ENCODE data around the gene SLC10A7.
A peak's percentile ranks its signal among the peaks of the same experiment; 100 is the strongest.

SLC10A7 gene

GRCh38 chr4:146407257-146407656, 114.5 kb downstream of the SLC10A7 start:
- Histone ChIP-seq H3K9me3 (replicated peaks in 1 of 11) (no peaks in the 10 kb centered on the region), H3K27ac (no peak overlapping the region), H3K4me2 (no peak overlapping the region), H4K20me1 (no peaks in the 10 kb centered on the region), H3K36me3 (peaks cover 0 to 4% (median 0%) of the 10 kb centered on the region in 11 experiments; a peak in 2 of 22 replicates), H3K4me1 (no peaks in the 10 kb centered on the region), H3K27me3 (no peaks in the 10 kb centered on the region), H3K9ac (no peak overlapping the region), H3K4me3 (no peak overlapping the region)
- no peak for TF ChIP-seq Cebpa-rat (IDR thresholded peaks at IDR 0.05)

- Histone ChIP-seq H3K27ac (peak overlapping the region in 2 of 11 experiments; percentile 21 to 29; a peak in 1 of 22 replicates), H4K20me1 (no peaks in the 10 kb centered on the region), H3K4me3 (no peak overlapping the region), H3K4me2 (peak overlapping the region in 3 of 11 experiments; percentile 12 to 21 (median 18); a peak in 4 of 22 replicates), H3K4me1 (peaks cover 0 to 6% (median 0%) of the 10 kb centered on the region in 10 experiments; a peak in 2 of 20 replicates), H3K27me3 (no peaks in the 10 kb centered on the region), H3K9ac (no peak overlapping the region), H3K36me3 (peaks cover 0 to 4% (median 0%) of the 10 kb centered on the region in 11 experiments; a peak in 1 of 22 replicates), H3K9me3 (replicated peaks in 1 of 11) (no peaks in the 10 kb centered on the region)
- peak in 1 of 11 experiments; percentile 28; a peak in 2 of 22 replicates for TF ChIP-seq Cebpa-rat (IDR thresholded peaks at IDR 0.05)
These were observed 120.5 kb downstream of the SLC10A7 start for GRCh38 chr4:146401274-146401673.

GRCh38 chr4:146398896-146399445, 122.8 kb downstream of the SLC10A7 start:
- H3K9me3 ChIP-seq (replicated peaks in 1 of 11), result no peaks in the 10 kb centered on the region
- peaks cover 0 to 6% (median 0%) of the 10 kb centered on the region in 10 experiments; a peak in 2 of 20 replicates for H3K4me1 ChIP-seq
- H3K9ac ChIP-seq, result no peak overlapping the region
- peaks cover 0 to 4% (median 0%) of the 10 kb centered on the region in 11 experiments; a peak in 1 of 22 replicates for H3K36me3 ChIP-seq
- H3K4me2 ChIP-seq, result no peak overlapping the region
- no peak overlapping the region for H3K4me3 ChIP-seq
- no peaks in the 10 kb centered on the region for H3K27me3 ChIP-seq
- H4K20me1 ChIP-seq, result no peaks in the 10 kb centered on the region
- no peak overlapping the region for H3K27ac ChIP-seq
- no peak for TF ChIP-seq Cebpa-rat (IDR thresholded peaks at IDR 0.05)

DNA sequence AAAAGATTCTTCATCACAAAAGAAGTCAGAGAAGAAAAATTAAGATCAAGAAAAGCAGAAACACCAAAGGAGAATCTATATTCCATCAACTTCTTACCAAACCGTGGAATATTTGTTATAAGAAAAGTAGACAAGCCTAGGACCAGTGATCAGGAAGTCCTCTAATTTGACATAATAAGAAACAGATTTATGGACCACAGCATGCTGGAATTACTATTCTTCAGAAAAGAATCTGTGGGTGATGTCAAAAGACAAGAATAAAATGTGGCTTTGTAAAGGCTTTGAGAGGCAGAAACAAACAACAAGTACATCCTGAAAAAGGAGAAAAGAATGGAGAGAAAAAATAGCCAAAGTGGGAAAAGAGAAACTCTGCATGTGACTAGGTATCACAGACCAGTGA, 123.3 kb downstream of the SLC10A7 start:
- Histone ChIP-seq H3K4me2 (no peak overlapping the region), H3K9me3 (replicated peaks in 1 of 11) (no peaks in the 10 kb centered on the region), H3K9ac (no peak overlapping the region), H3K27me3 (no peaks in the 10 kb centered on the region), H3K36me3 (peaks cover 0 to 4% (median 0%) of the 10 kb centered on the region in 11 experiments; a peak in 1 of 22 replicates), H3K27ac (no peak overlapping the region), H4K20me1 (no peaks in the 10 kb centered on the region), H3K4me3 (no peak overlapping the region), H3K4me1 (peaks cover 0 to 6% (median 0%) of the 10 kb centered on the region in 10 experiments; a peak in 2 of 20 replicates)
- no peak for TF ChIP-seq Cebpa-rat (IDR thresholded peaks at IDR 0.05)

- no peaks in the 10 kb centered on the region for H3K9me3 ChIP-seq (replicated peaks in 1 of 11)
- no peaks in the 10 kb centered on the region for H3K36me3 ChIP-seq
- H3K4me2 ChIP-seq, result no peak overlapping the region
- no peak for TF ChIP-seq Cebpa-rat (IDR thresholded peaks at IDR 0.05)
- no peak overlapping the region for H3K27ac ChIP-seq
- no peak overlapping the region for H3K9ac ChIP-seq
- no peaks in the 10 kb centered on the region for H3K4me1 ChIP-seq
- no peak overlapping the region for H3K4me3 ChIP-seq
- H3K27me3 ChIP-seq, result no peaks in the 10 kb centered on the region
- no peaks in the 10 kb centered on the region for H4K20me1 ChIP-seq
These were observed 132.2 kb downstream of the SLC10A7 start for GRCh38 chr4:146389561-146389960.

DNA sequence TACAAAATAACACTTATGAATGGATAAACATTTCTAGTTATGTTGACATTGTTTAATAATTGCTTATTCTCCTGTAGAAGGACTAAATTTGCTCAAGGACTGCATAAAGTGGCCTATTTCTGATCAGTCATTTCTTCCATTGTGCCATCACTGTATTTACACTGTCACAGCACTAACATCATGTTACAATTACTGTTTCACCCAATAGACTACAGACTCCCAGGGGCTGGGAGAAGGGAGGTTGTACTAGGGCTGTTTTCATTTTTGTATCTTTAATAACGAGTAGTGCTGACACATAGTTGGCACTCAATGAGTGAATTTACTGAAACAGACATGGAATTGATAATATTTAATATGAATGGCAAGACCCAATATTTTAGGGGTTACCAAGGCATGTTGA, 139.5 kb downstream of the SLC10A7 start:
- Histone ChIP-seq H3K4me2 (no peak overlapping the region), H3K36me3 (no peaks in the 10 kb centered on the region), H4K20me1 (no peaks in the 10 kb centered on the region), H3K4me1 (peaks cover 0 to 6% (median 0%) of the 10 kb centered on the region in 10 experiments; a peak in 1 of 20 replicates), H3K27ac (no peak overlapping the region), H3K4me3 (no peak overlapping the region), H3K9me3 (replicated peaks in 1 of 11) (peaks cover 0 to 2% (median 0%) of the 10 kb centered on the region in 11 experiments; a peak in 2 of 22 replicates), H3K9ac (no peak overlapping the region), H3K27me3 (no peaks in the 10 kb centered on the region)
- TF ChIP-seq Cebpa-rat (IDR thresholded peaks at IDR 0.05), result no peak

- Histone ChIP-seq H3K4me3 (no peak overlapping the region), H3K27ac (no peak overlapping the region), H3K36me3 (no peaks in the 10 kb centered on the region; a peak in 1 of 22 replicates), H3K4me1 (peaks cover 0 to 6% (median 0%) of the 10 kb centered on the region in 10 experiments; a peak in 1 of 20 replicates), H3K27me3 (no peaks in the 10 kb centered on the region), H3K9me3 (replicated peaks in 1 of 11) (peaks cover 0 to 11% (median 0%) of the 10 kb centered on the region in 11 experiments; a peak in 3 of 22 replicates), H3K9ac (no peak overlapping the region), H4K20me1 (no peaks in the 10 kb centered on the region), H3K4me2 (no peak overlapping the region)
- no peak for TF ChIP-seq Cebpa-rat (IDR thresholded peaks at IDR 0.05)
These were observed 140.4 kb downstream of the SLC10A7 start for GRCh38 chr4:146381263-146381872.

DNA sequence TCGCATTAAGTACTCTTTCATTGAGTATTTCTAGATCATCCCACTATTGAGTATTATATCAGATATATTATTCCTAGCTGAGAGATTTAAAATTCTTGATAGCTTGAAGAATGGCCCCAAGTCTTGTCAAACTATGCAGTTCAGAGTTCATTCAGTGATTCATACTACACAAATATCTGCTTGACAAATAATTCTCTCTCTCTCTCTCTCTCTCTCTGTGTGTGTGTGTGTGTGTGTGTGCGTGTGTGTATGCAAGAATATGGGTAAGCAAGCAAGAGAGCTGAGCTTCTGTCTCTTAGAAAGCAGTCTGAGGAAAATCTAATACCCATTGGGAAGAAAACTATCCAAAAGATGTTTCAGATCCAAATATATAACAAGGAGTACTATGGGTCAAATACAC, 142.0 kb downstream of the SLC10A7 start:
- no peaks in the 10 kb centered on the region for H3K27me3 ChIP-seq
- TF ChIP-seq Cebpa-rat (IDR thresholded peaks at IDR 0.05), result no peak
- H3K4me2 ChIP-seq, result no peak overlapping the region
- no peaks in the 10 kb centered on the region; a peak in 1 of 22 replicates for H3K36me3 ChIP-seq
- H3K4me1 ChIP-seq, result peaks cover 0 to 6% (median 0%) of the 10 kb centered on the region in 10 experiments; a peak in 1 of 20 replicates
- no peaks in the 10 kb centered on the region for H4K20me1 ChIP-seq
- H3K9me3 ChIP-seq (replicated peaks in 1 of 11), result peaks cover 0 to 11% (median 0%) of the 10 kb centered on the region in 11 experiments; a peak in 3 of 22 replicates
- no peak overlapping the region for H3K27ac ChIP-seq
- H3K4me3 ChIP-seq, result no peak overlapping the region
- no peak overlapping the region for H3K9ac ChIP-seq

- Histone ChIP-seq H3K27me3 (no peaks in the 10 kb centered on the region), H4K20me1 (no peaks in the 10 kb centered on the region), H3K4me1 (peaks cover 0 to 9% (median 0%) of the 10 kb centered on the region in 10 experiments; a peak in 1 of 20 replicates), H3K27ac (no peak overlapping the region), H3K36me3 (no peaks in the 10 kb centered on the region; a peak in 1 of 22 replicates), H3K4me3 (no peak overlapping the region), H3K4me2 (no peak overlapping the region), H3K9me3 (replicated peaks in 1 of 11) (peaks cover 0 to 5% (median 0%) of the 10 kb centered on the region in 11 experiments; a peak in 2 of 22 replicates), H3K9ac (no peak overlapping the region)
- no peak for TF ChIP-seq Cebpa-rat (IDR thresholded peaks at IDR 0.05)
These were observed 149.9 kb downstream of the SLC10A7 start for GRCh38 chr4:146371812-146372211.
